ENCODE measurements around the gene CTSA. TPM values are rescaled to one million over a fixed set of nuclear protein-coding genes. Genes with fewer than 3 reads are reported as not detected.
"Not testable (repeated sequence)": the region's sequence is repeated elsewhere in the genome, so short reads cannot be mapped to it uniquely, and the experiment has no call there.

CTSA gene
- total and polyA plus RNA-seq, 7 donors, result 41.3 to 59.8 (median 47.8) TPM

- 87 to 91% (median 90%) methylated on average over 12 to 13 of the region's 13 CpGs for WGBS, 3 donors
- no peaks in the 10 kb centered on the region for H3K9me3 ChIP-seq
- TF ChIP-seq CTCF (IDR thresholded peaks at IDR 0.05), result no peak
- no peaks in the 10 kb centered on the region for H3K27me3 ChIP-seq (ENCODE audit: insufficient read depth in 3 of 3, low read length in 2 of 3)
- ATAC-seq (no peak), DNase-seq (no peak)
- H3K36me3 ChIP-seq (ENCODE audit: insufficient read depth in 1 of 2, low read depth in 1 of 2), result peaks cover 5 to 68% of the 10 kb centered on the region in 2 donors
- H3K27ac ChIP-seq, result no peak overlapping the region
- intact Hi-C loops (cut with DNase I), result no loop called here
- H3K4me3 ChIP-seq, result no peak overlapping the region
- no peaks in the 10 kb centered on the region for H3K4me1 ChIP-seq
Measured at GRCh38 chr20:45899046-45899835, 8.1 kb downstream of the CTSA start.

- H3K4me1 ChIP-seq; H3K27ac ChIP-seq; DNase-seq; intact Hi-C loops (cut with DNase I); ATAC-seq; H3K27me3 ChIP-seq (ENCODE audit: insufficient read depth in 3 of 3, low read length in 2 of 3); H3K9me3 ChIP-seq; H3K4me3 ChIP-seq: not testable (repeated sequence)
- H3K36me3 ChIP-seq (ENCODE audit: insufficient read depth in 1 of 2, low read depth in 1 of 2), result peaks cover 3 to 54% of the 10 kb centered on the region in 2 donors
- WGBS, 3 donors, result 85 to 97% (median 94%) methylated on average over 6 of the region's 6 CpGs
Measured at GRCh38 chr20:45901332-45901731, 10.2 kb downstream of the CTSA start.

- H3K4me3 ChIP-seq, result no peak overlapping the region
- ATAC-seq, result no peak
Measured at GRCh38 chr20:45902199-45902701, 11.1 kb downstream of the CTSA start.

GRCh38 chr20:45904583-45905504 lies 13.7 kb downstream of the CTSA start:
- no peak for TF ChIP-seq CTCF (IDR thresholded peaks at IDR 0.05)
- WGBS, 3 donors, result 69 to 79% (median 71%) methylated on average over 16 of the region's 16 CpGs
- Histone ChIP-seq H3K27me3 (ENCODE audit: insufficient read depth in 3 of 3, low read length in 2 of 3) (no peaks in the 10 kb centered on the region), H3K4me1 (no peaks in the 10 kb centered on the region), H3K9me3 (no peaks in the 10 kb centered on the region), H3K36me3 (ENCODE audit: insufficient read depth in 1 of 2, low read depth in 1 of 2) (peaks cover 0 to 20% of the 10 kb centered on the region in 2 donors), H3K27ac (no peak overlapping the region), H3K4me3 (no peak overlapping the region)
- no peak for ATAC-seq
- intact Hi-C loops (cut with DNase I), result no loop called here
- DNase-seq, result peak in 1 of 2 donors; percentile 48

More at GRCh38 chr20:45902199-45902701, 11.1 kb downstream of the CTSA start:
- Histone ChIP-seq H3K4me1 (no peaks in the 10 kb centered on the region), H3K27me3 (ENCODE audit: insufficient read depth in 3 of 3, low read length in 2 of 3) (no peaks in the 10 kb centered on the region), H3K36me3 (ENCODE audit: insufficient read depth in 1 of 2, low read depth in 1 of 2) (peaks cover 3 to 45% of the 10 kb centered on the region in 2 donors), H3K27ac (no peak overlapping the region), H3K9me3 (no peaks in the 10 kb centered on the region)
- TF ChIP-seq CTCF (IDR thresholded peaks at IDR 0.05), result no peak
- WGBS, 3 donors, result 78 to 84% (median 79%) methylated on average over 14 of the region's 14 CpGs
- DNase-seq, result peak in 1 of 2 donors; percentile 36
- intact Hi-C loops (cut with DNase I), result no loop called here
